ENCODE data around the gene PBOV1.

The PBOV1 gene

GRCh38 chr6:138206862-138207261, 11.4 kb downstream of the PBOV1 start (continued):
- no peak for TF ChIP-seq ZNF280D (tag by site-specific recombination; IDR thresholded peaks at IDR 0.05)

GRCh38 chr6:138205437-138206094, 12.7 kb downstream of the PBOV1 start:
- peaks cover 0 to 4% of the 10 kb centered on the region in 2 experiments; a peak in 1 of 3 replicates for H3K36me3 ChIP-seq (ENCODE audit: control insufficient read depth in 2 of 2, insufficient read depth in 1 of 2, low read length in 2 of 2)
- H3K27ac ChIP-seq (ENCODE audit: extremely low read depth, low read depth, low read length): no peak overlapping the region
- no peaks in the 10 kb centered on the region for H3K9me3 ChIP-seq (ENCODE audit: control insufficient read depth, insufficient read depth, low read depth, low read length)
- TF ChIP-seq ZNF76 (tag by site-specific recombination; IDR thresholded peaks at IDR 0.05; ENCODE audit: borderline replicate concordance, low read depth): no peak
- TF ChIP-seq ZNF211 (tag by site-specific recombination; IDR thresholded peaks at IDR 0.05; ENCODE audit: low read depth): no peak
- TF ChIP-seq INSM2 (tag by site-specific recombination; IDR thresholded peaks at IDR 0.05): no peak
- no peak for TF ChIP-seq ZBTB10 (tag by site-specific recombination; IDR thresholded peaks at IDR 0.05)
- TF ChIP-seq ZNF518A (tag by site-specific recombination; conservative IDR thresholded peaks at IDR 0.05; ENCODE audit: low read depth): no peak
- no peak for TF ChIP-seq ZNF639 (tag by site-specific recombination; IDR thresholded peaks at IDR 0.05)
- no peaks in the 10 kb centered on the region for H3K4me1 ChIP-seq (ENCODE audit: control insufficient read depth, insufficient read depth, low read length)
- no peak overlapping the region for H3K4me3 ChIP-seq (ENCODE audit: low read depth, low read length)
- POLR2A ChIA-PET: no interaction called here
- CTCF ChIA-PET: interaction anchor here (0.6 to 1.3 kb wide), 2 partner anchors 89 to 1570 kb away, joined by 3 to 4 read pairs; no protein-coding TSS in a partner anchor
